RWPE1 (cell line): ENCODE data around the gene CFAP410.

Experiments used
- CTCF ChIA-PET: fragments of 350-600 bp; sonication (Branson Sonifier 250); formaldehyde crosslinking; extraction: SDS; loops from one replicate; lab custom pipeline; 2021; lab: Yijun Ruan, JAX
- POLR2A ChIA-PET: fragments of 400-600 bp; formaldehyde crosslinking; extraction: SDS; loops from one replicate; lab custom pipeline; 2020; ENCODE audit warnings: antibody characterized with exemption; ENCODE audit not compliant: low non-redundant PET; lab: Yijun Ruan, JAX
- DNase-seq: peaks from one replicate; pipeline ENCODE4 v3.0.0; 2012; ENCODE audit warnings: low spot score
- H3K27ac ChIP-seq: fragments of 450-650 bp; 2 replicates; pipeline ENCODE4 v1.5.1; 2017
- TF ChIP-seq, protein P1 (sequence below): fragments of 450-650 bp; conservative IDR thresholded peaks from 2 replicates; pipeline ENCODE4 v1.5.1; 2017; ENCODE audit warnings: low read depth, mild to moderate bottlenecking

Gene CFAP410

GRCh38 chr21:44297525-44298290, 41.5 kb downstream of the CFAP410 start:
- ChIA-PET CTCF (interaction anchor here (0.9 to 1.5 kb wide), 6 partner anchors 13 to 144 kb away, joined by 3 to 6 read pairs (median 4); no protein-coding TSS in a partner anchor), POLR2A (no interaction called here)
- no peak overlapping the region for H3K27ac ChIP-seq
- TF ChIP-seq, protein P1, sequence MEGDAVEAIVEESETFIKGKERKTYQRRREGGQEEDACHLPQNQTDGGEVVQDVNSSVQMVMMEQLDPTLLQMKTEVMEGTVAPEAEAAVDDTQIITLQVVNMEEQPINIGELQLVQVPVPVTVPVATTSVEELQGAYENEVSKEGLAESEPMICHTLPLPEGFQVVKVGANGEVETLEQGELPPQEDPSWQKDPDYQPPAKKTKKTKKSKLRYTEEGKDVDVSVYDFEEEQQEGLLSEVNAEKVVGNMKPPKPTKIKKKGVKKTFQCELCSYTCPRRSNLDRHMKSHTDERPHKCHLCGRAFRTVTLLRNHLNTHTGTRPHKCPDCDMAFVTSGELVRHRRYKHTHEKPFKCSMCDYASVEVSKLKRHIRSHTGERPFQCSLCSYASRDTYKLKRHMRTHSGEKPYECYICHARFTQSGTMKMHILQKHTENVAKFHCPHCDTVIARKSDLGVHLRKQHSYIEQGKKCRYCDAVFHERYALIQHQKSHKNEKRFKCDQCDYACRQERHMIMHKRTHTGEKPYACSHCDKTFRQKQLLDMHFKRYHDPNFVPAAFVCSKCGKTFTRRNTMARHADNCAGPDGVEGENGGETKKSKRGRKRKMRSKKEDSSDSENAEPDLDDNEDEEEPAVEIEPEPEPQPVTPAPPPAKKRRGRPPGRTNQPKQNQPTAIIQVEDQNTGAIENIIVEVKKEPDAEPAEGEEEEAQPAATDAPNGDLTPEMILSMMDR: peak; percentile 75
- peak; percentile 79 for DNase-seq

- no peak for DNase-seq
- no peak overlapping the region for H3K27ac ChIP-seq
- TF ChIP-seq, protein P1: no peak
- ChIA-PET CTCF (interaction anchor here (0.6 to 1.5 kb wide), 7 partner anchors 9 to 145 kb away, joined by 3 to 6 read pairs (median 4); no protein-coding TSS in a partner anchor), POLR2A (no interaction called here)
Observed at GRCh38 chr21:44296916-44297315, 42.3 kb downstream of the CFAP410 start.

- ChIA-PET POLR2A (no interaction called here), CTCF (interaction anchor here (0.6 to 0.8 kb wide), 2 partner anchors 8 to 30 kb away, joined by 3 to 4 read pairs; no protein-coding TSS in a partner anchor)
- no peak overlapping the region for H3K27ac ChIP-seq
- DNase-seq: no peak
- TF ChIP-seq, protein P1: no peak
Observed at GRCh38 chr21:44296103-44296519, 43.1 kb downstream of the CFAP410 start.

- TF ChIP-seq, protein P1: no peak
- DNase-seq: no peak
- ChIA-PET POLR2A (no interaction called here), CTCF (no interaction called here)
- H3K27ac ChIP-seq: no peak overlapping the region
Observed at GRCh38 chr21:44295646-44296045, 43.5 kb downstream of the CFAP410 start.

GRCh38 chr21:44295163-44295573, 44.0 kb downstream of the CFAP410 start:
- H3K27ac ChIP-seq: no peak overlapping the region
- TF ChIP-seq, protein P1: no peak
- ChIA-PET CTCF (no interaction called here), POLR2A (interaction anchor here (0.6 kb wide), 1 partner anchor 8 kb away, joined by 6 read pairs; no protein-coding TSS in a partner anchor)
- DNase-seq: no peak

- no peak for DNase-seq
- CTCF ChIA-PET: no interaction called here
- POLR2A ChIA-PET: interaction anchor here (0.6 kb wide), 1 partner anchor 8 kb away, joined by 6 read pairs; no protein-coding TSS in a partner anchor
- TF ChIP-seq, protein P1: no peak
- no peak overlapping the region for H3K27ac ChIP-seq
Observed at GRCh38 chr21:44294391-44295162, 44.6 kb downstream of the CFAP410 start.
